ENCODE measurements around the gene SLC38A7. TPM values are rescaled to one million over a fixed set of nuclear protein-coding genes. Genes with fewer than 3 reads are reported as not detected.
"Not testable (repeated sequence)": the region's sequence is repeated elsewhere in the genome, so short reads cannot be mapped to it uniquely, and the experiment has no call there.

Gene SLC38A7
- polyA plus RNA-seq, 4 donors: 13.9 to 21.4 (median 16.7) TPM

GRCh38 chr16:58684001-58684353, 593 bp downstream of the SLC38A7 start:
- no peak for DNase-seq (ENCODE audit: low read depth in 4 of 4, low spot score in 2 of 4)

DNA sequence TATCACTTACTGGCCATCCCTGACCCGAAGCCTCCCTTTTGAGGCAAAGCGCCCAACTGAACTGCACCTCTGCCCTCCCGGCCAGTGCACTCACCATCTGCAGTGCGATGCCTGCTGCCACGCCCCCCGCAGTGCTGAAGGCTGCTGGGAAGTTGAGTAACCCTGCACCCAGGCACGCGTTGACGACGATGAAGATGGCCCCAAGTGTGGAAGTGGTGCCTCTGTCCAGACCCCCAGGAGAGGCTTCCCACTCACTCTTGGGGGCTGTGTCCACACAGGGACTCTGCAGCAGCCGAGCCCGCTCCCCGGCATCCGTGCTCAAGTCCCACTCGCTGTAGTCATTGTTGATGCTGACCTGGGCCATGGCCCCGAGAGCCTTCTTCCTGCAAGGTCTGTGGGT, 4.8 kb downstream of the SLC38A7 start:
- no peak for DNase-seq (ENCODE audit: low read depth in 4 of 4, low spot score in 2 of 4)

DNA sequence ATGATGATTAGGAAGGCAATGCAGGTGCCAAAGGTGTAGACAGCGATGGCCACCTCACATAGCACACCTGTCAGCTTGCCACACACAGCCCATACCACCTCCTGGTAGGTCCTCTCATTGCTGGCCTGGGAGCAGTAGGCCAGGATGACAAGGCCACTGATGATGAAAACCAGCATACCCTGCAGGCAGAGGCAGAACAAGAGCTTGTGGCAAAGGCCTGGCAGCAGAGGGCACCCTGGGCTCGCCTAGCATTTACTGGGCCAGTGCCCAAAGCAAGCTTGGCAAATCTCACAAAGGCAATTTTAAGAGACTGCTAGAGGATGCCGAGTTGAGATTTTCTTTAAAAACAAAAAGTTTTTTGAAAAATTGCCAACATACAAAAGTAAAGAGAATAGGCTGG, 5.9 kb downstream of the SLC38A7 start:
- no peak for DNase-seq (ENCODE audit: low read depth in 4 of 4, low spot score in 2 of 4)

DNA sequence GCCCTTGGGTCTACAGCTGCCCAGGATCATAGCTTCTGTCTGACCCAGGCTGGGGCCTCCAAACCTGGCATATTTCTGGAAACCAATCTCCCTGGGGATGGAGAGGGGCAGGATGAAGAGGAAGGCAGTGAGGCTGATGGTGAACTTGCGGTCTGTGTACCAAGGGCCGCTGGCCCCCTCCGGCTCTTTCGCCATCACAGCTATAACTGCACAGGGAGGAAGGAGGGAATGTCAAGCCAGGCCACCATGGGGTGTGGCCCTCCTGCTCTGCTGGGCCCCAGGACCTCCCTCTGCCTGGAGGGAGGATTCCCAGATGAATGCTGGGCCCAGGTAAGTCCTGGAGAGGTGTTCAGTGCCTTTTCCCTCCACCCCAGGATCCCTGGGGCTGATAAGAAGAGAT, 6.3 kb downstream of the SLC38A7 start:
- no peak for DNase-seq (ENCODE audit: low read depth in 4 of 4, low spot score in 2 of 4)

- no peak for DNase-seq (ENCODE audit: low read depth in 4 of 4, low spot score in 2 of 4)
Measured at GRCh38 chr16:58670946-58671583, 13.5 kb downstream of the SLC38A7 start.

DNA sequence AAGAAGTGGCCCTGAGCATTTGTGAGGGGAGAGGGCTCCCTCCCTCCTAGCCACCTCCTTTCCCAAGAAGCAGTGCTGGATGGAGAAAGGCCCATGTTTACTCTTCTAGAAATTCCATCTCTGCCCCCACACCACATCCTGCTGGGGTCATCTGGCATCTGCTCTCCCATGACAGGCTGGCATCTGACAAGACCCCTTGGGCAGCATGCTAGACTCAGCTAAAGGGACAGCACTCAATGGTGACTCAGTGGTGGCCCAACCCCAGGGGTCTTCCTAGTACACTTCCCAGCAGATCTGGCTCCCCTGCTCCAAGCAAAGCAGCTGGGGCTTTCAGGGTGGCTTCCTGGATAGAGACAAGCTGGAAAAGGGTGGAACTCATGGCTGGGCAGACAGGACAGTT, 14.4 kb downstream of the SLC38A7 start:
- DNase-seq (ENCODE audit: low read depth in 4 of 4, low spot score in 2 of 4): no peak

DNA sequence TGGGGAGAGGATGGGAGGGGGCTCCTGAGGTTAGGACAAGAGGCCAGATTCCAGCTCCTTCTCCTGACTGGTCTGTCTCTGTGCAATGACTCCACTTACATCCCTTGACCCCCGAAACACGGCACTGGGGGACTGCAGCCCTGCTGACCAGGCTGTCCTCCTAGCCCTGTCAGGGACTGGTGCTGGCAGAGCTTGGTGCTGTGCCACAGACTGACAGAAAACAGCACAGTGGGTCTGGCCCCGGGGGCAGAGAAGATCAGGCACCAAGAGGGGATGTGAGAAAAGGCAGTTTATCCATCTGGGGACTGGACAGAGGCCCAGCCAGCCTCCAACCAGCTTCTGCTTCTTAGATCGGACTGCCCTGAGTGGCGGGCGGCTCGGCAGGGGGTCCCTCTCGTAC, 19.4 kb downstream of the SLC38A7 start:
- no peak for DNase-seq (ENCODE audit: low read depth in 4 of 4, low spot score in 2 of 4)

- DNase-seq (ENCODE audit: low read depth in 4 of 4, low spot score in 2 of 4): peak in 2 of 4 donors; percentile 34 to 59
Measured at GRCh38 chr16:58661199-58661830, 23.3 kb downstream of the SLC38A7 start.

- DNase-seq (ENCODE audit: low read depth in 4 of 4, low spot score in 2 of 4): not testable (repeated sequence)
Measured at GRCh38 chr16:58659911-58660310, 24.7 kb downstream of the SLC38A7 start.

DNA sequence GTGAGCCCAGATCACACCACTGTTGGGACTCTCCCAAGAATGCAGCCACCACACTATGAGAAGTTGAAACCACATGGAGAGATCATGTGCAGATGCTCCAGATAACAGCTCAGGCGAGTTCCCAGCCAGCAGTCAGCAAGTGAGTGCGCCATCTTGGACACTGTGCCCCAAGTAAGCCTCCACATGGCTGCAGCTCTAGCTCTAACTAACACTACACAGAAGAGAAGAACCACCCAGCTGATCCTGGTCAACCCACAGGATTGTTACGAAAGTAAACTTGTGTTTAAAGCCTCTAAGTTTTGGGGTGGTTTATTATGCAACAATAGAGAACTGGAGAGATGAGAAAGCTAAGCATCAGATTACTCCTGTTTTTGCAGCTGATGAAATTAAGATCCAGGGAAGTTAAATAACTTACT, 25.8 kb downstream of the SLC38A7 start:
- DNase-seq (ENCODE audit: low read depth in 4 of 4, low spot score in 2 of 4): no peak

- DNase-seq (ENCODE audit: low read depth in 4 of 4, low spot score in 2 of 4): no peak
Measured at GRCh38 chr16:58656899-58657298, 27.7 kb downstream of the SLC38A7 start.

- DNase-seq (ENCODE audit: low read depth in 4 of 4, low spot score in 2 of 4): no peak
Measured at GRCh38 chr16:58655215-58655596, 29.4 kb downstream of the SLC38A7 start.

GRCh38 chr16:58654560-58655214, 29.9 kb downstream of the SLC38A7 start:
- no peak for DNase-seq (ENCODE audit: low read depth in 4 of 4, low spot score in 2 of 4)

DNA sequence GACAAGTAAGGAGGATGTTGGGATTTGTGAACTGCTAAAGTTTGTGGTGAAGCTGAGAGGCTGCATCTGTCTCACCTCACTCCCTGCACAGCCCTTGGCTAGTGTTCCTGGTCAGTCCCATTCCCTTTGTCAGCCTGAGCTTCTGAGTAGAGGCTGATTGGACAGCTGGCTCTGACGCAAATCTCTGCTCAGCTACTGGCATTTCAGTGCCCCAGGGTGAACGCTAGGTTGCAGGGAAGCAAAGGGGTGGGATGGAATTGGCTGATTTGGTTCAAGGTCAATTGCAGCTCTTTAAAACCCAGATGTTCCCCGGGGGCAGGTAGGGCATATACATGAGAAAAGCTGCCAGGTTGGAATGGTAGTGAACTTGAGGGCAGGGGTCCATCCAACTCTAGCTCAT, 31.8 kb downstream of the SLC38A7 start:
- DNase-seq (ENCODE audit: low read depth in 4 of 4, low spot score in 2 of 4): no peak

DNA sequence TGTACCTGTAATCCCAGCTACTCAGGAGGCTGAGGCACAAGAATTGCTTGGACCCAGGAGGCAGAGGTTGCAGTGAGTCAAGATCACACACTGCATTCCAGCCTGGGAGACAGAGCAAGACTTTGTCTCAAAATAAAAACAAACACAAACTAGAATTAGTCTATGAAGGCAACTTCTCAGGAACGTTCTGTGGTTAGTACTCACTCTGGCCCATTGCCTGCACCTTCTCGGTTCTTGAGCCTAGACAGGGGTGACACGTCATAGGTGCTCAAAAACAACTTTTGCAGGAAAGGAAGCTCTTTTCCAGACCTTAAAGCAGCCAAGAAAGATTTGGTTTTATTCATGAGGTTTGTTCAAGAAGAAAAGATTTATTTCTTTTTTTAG, 32.6 kb downstream of the SLC38A7 start:
- no peak for DNase-seq (ENCODE audit: low read depth in 4 of 4, low spot score in 2 of 4)

DNA sequence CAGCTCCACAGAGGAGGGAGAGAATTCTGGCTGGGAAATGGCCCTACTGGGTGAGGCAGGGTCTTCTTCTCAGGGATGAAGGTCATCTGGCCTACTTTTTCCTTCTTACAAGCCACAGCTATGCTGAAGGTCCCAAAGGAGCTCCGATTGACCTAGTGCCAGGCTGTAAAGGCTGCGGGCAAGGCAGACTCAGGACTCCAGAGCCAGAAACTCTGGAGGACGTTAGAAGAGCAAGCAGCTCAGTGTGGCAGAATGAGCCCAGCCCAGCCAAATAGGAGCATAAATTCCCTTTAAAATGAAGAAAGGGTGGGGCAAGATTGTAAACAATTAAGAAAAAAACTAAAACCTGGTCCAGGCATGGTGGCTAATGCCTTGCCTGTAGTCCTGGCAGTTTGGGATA, 34.9 kb downstream of the SLC38A7 start:
- no peak for DNase-seq (ENCODE audit: low read depth in 4 of 4, low spot score in 2 of 4)

DNA sequence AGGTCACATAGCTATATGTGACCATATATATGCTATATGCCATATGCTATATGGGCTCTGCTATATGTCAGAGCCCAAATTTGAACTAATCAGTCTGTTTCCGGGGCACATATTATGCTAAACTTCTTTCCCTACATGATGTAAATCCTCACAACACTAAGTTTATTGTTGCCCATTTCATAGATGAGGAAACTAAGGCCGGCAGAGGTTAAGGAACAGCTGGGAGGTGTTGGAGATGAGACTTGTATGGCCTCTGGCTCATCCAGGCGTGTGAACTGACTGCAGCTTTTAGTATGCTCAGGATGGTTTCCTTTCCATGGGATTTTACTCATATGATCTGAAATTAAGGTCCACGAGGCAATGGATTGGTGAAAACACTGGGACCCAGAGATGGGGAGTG, 37.5 kb downstream of the SLC38A7 start:
- DNase-seq (ENCODE audit: low read depth in 4 of 4, low spot score in 2 of 4): no peak

DNA sequence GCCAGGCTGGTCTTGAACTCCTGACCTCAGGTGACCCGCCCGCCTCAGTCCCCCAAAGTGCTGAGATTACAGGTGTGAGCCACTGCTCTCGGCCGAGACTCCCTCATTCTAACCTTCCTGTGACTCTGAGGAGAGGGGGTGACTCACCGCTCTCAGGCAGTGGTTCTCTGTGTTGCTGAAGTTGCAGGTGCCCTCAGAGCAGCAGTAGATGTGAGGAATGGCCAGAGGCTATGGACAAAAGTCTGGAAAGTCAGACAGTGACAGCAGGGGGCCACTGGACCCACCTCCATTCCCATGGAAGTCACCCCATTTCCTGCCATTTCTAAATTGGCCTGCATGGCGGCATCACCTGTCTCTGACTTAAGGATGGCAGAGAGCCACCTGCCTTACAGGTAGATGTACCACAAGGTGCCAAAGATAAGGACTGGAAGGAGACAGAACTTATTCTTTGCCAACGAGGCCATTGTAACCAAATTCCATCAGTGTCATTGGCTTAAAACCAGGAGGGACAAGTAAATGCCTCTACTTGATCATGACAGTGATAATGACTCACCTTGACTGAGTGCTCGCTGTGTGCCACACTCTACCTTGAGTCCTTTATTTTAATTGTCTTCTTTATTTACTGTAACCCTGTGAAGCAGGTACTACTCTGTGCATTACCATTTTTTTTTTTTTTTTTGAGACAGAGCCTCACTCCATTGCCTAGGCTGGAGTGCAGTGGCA, 39.6 kb downstream of the SLC38A7 start:
- no peak for DNase-seq (ENCODE audit: low read depth in 4 of 4, low spot score in 2 of 4)

GRCh38 chr16:58644108-58644507, 40.5 kb downstream of the SLC38A7 start:
- DNase-seq (ENCODE audit: low read depth in 4 of 4, low spot score in 2 of 4): no peak

DNA sequence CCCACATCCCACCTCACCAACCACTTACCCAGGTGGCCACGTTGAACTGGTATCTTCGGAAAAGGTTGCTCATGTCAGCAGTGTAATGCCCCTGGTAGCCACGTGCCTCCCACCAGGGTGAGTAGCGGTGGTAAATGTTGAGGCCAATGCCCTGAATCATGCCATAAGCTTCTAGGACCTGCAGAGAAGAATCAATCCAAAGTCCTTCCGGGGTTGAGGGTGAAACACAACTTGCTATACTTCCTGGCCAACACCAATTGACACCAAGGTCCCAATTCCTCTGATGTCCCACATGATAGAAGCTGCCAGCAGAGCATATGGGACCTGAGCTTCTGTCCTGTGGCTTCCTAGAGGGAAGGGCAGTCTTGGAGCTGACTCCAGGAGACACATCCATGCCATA, 43.6 kb downstream of the SLC38A7 start:
- DNase-seq (ENCODE audit: low read depth in 4 of 4, low spot score in 2 of 4): no peak

- DNase-seq (ENCODE audit: low read depth in 4 of 4, low spot score in 2 of 4): no peak
Measured at GRCh38 chr16:58639836-58640235, 44.7 kb downstream of the SLC38A7 start.

DNA sequence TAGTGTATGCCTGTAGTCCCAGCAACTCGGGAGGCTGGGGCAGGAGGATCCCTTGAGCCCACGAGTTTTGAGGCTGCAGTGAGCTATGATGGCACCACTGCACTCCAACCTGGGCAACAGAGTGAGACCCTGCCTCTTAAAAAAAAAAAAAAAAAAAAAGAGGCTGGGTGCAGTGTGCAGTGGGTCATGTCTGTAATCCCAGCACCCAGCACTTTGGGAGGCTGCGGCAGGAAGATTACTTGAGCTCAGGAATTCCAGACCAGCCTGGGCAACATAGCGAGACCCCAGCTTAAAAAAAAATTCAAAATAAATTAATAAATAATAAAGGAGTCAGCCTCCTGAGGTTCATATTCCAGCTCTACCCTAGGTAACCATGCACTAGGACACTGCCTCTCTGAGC, 45.3 kb downstream of the SLC38A7 start:
- DNase-seq (ENCODE audit: low read depth in 4 of 4, low spot score in 2 of 4): no peak

All from left renal cortex interstitium (tissue), 4 donors.